A549 (cell line): Measurements from ENCODE around the gene MAN2B2. TPM values are rescaled to one million over a fixed set of nuclear protein-coding genes. Genes with fewer than 3 reads are reported as not detected.

Experiments used
- ATAC-seq, 2 experiments: fragments of 200-7000 bp in 1 of 2; fragments of >200 bp in 1 of 2; cut with Nextera tagmentation in 1 of 2; cut with Tn5 transposase in 1 of 2; 3 replicates each; pipeline versions ENCODE4 v1.8.0 to v1.9.1; 2018 to 2020; ENCODE audit warnings: mild to moderate bottlenecking in 1 of 2, moderate library complexity in 1 of 2
- CTCF ChIA-PET: fragments of 300-600 bp; sonication (Branson Sonifier 250); formaldehyde crosslinking; extraction: SDS; loops from one replicate; lab custom pipeline; 2021; ENCODE audit warnings: antibody characterized with exemption, inconsistent platforms; lab: Yijun Ruan, JAX
- POLR2A ChIA-PET: fragments of 350-600 bp; formaldehyde crosslinking; extraction: SDS; loops from one replicate; lab custom pipeline; 2021; ENCODE audit warnings: antibody characterized with exemption, inconsistent platforms; lab: Yijun Ruan, JAX
- DNase-seq, 2 experiments: peaks; one replicate each; pipeline versions ENCODE4 v3.0.0 to v3.0.0-alpha.2; 2011 to 2016; ENCODE audit warnings: low read depth in 1 of 2, low spot score in 1 of 2
- FAIRE-seq: peaks from 2 replicates; lab custom pipeline; 2011; peaks lifted over from hg19 to GRCh38; lab: Jason Lieb, UNC
- H3K27ac ChIP-seq, 2 experiments: fragments of >200 bp; sonication (Bioruptor Twin); formaldehyde crosslinking; 3 replicates each; pipeline ENCODE4 v1.5.1; 2016 to 2017
- H3K4me1 ChIP-seq: fragments of >200 bp; sonication (Bioruptor Twin); formaldehyde crosslinking; 3 replicates; pipeline ENCODE4 v1.6.1; 2016
- H3K4me2 ChIP-seq: fragments of >200 bp; sonication (Bioruptor Twin); formaldehyde crosslinking; 3 replicates; pipeline ENCODE4 v1.6.1; 2016
- H3K4me3 ChIP-seq: fragments of >200 bp; sonication (Bioruptor Twin); formaldehyde crosslinking; 3 replicates; pipeline ENCODE4 v1.5.1; 2016
- H3K9me3 ChIP-seq: fragments of >200 bp; sonication (Bioruptor Twin); formaldehyde crosslinking; 3 replicates; pipeline ENCODE4 v1.6.1; 2016
- BHLHE40 ChIP-seq: IDR thresholded peaks from 2 replicates; pipeline ENCODE4 v1.6.1; 2012; ENCODE audit warnings: low read depth, low read length, inconsistent platforms
- CEBPB ChIP-seq, 2 experiments: fragments of >200 bp in 1 of 2; sonication (Bioruptor Twin) in 1 of 2; formaldehyde crosslinking in 1 of 2; IDR thresholded peaks; 2 replicates each; pipeline ENCODE4 v1.6.1; 2012 to 2016
- CHD2 ChIP-seq: fragments of 150-350 bp; IDR thresholded peaks from 2 replicates; pipeline ENCODE4 v1.6.1; 2014; ENCODE audit warnings: low read length; ENCODE audit not compliant: partially characterized antibody
- EP300 ChIP-seq, 2 experiments: fragments of >200 bp; sonication (Bioruptor Twin); formaldehyde crosslinking; IDR thresholded peaks; 2 replicates in 1 of 2; 3 replicates in 1 of 2; pipeline ENCODE4 v1.6.1; 2016 to 2017
- GATA3 ChIP-seq: IDR thresholded peaks from 2 replicates; pipeline ENCODE4 v1.6.1; 2012; ENCODE audit warnings: borderline replicate concordance
- HEYL ChIP-seq: fragments of 250-450 bp; sonication (Bioruptor Pico); IDR thresholded peaks from 2 replicates; pipeline ENCODE4 v1.8.0; 2021; ENCODE audit warnings: mild to moderate bottlenecking, moderate library complexity
- HOXA7 ChIP-seq: fragments of 250-450 bp; sonication (Bioruptor Pico); IDR thresholded peaks from 2 replicates; pipeline ENCODE4 v1.5.0; 2020; ENCODE audit warnings: mild to moderate bottlenecking, moderate library complexity
- HOXB13 ChIP-seq: fragments of 250-450 bp; sonication (Bioruptor Pico); IDR thresholded peaks from 2 replicates; pipeline ENCODE4 v1.5.0; 2020; ENCODE audit warnings: low read depth, mild to moderate bottlenecking, moderate library complexity
- HOXB5 ChIP-seq: fragments of 250-450 bp; sonication (Bioruptor Pico); IDR thresholded peaks from 2 replicates; pipeline ENCODE4 v1.5.0; 2020; ENCODE audit warnings: mild to moderate bottlenecking, moderate library complexity
- JUN ChIP-seq, 2 experiments: fragments of >200 bp; sonication (Bioruptor Twin); formaldehyde crosslinking; IDR thresholded peaks; 2 replicates in 1 of 2; 3 replicates in 1 of 2; pipeline ENCODE4 v1.6.1; 2016 to 2017
- KDM5A ChIP-seq: fragments of 200-600 bp; sonication (generic); IDR thresholded peaks from 2 replicates; pipeline ENCODE4 v1.6.1; 2016; ENCODE audit warnings: antibody characterized with exemption, mild to moderate bottlenecking
- MAZ ChIP-seq: fragments of 150-350 bp; IDR thresholded peaks from 2 replicates; pipeline ENCODE4 v1.6.1; 2014; ENCODE audit warnings: antibody characterized with exemption, low read depth, low read length, borderline replicate concordance
- MYC ChIP-seq: IDR thresholded peaks from 2 replicates; pipeline ENCODE4 v1.6.1; 2012; ENCODE audit warnings: mild to moderate bottlenecking, inconsistent platforms, low read length, improper control_type of control experiment, borderline replicate concordance
- NPAS2 ChIP-seq: fragments of 250-450 bp; sonication (Bioruptor Pico); IDR thresholded peaks from 2 replicates; pipeline ENCODE4 v1.8.0; 2022; ENCODE audit warnings: mild to moderate bottlenecking, moderate library complexity, borderline replicate concordance
- POLR2A ChIP-seq: IDR thresholded peaks from 2 replicates; pipeline ENCODE4 v1.6.1; 2012; ENCODE audit warnings: mild to moderate bottlenecking, low read length
- POLR2AphosphoS2 ChIP-seq: conservative IDR thresholded peaks from 2 replicates; pipeline ENCODE4 v1.6.1; 2012; ENCODE audit warnings: low read length, improper control_type of control experiment, inconsistent platforms
- RARB ChIP-seq: fragments of 250-450 bp; sonication (Bioruptor Pico); IDR thresholded peaks from 2 replicates; pipeline ENCODE4 v1.8.0; 2021; ENCODE audit warnings: mild to moderate bottlenecking, moderate library complexity
- RFX5 ChIP-seq: fragments of 450-650 bp; IDR thresholded peaks from 2 replicates; pipeline ENCODE4 v1.7.1; 2014; ENCODE audit warnings: antibody characterized with exemption, mild to moderate bottlenecking, moderate library complexity
- SMC3 ChIP-seq: fragments of >200 bp; sonication (Bioruptor Twin); formaldehyde crosslinking; IDR thresholded peaks from 3 replicates; pipeline ENCODE4 v1.6.1; 2018; ENCODE audit warnings: inconsistent platforms
- TFCP2L1 ChIP-seq: fragments of 250-450 bp; sonication (Bioruptor Pico); IDR thresholded peaks from 2 replicates; pipeline ENCODE4 v1.5.0; 2021; ENCODE audit warnings: mild to moderate bottlenecking
- ZC3H11A ChIP-seq: fragments of 450-650 bp; IDR thresholded peaks from 2 replicates; pipeline ENCODE4 v1.6.1; 2014; ENCODE audit warnings: antibody characterized with exemption, mild to moderate bottlenecking
- ZNF302 ChIP-seq: fragments of 250-450 bp; sonication (Bioruptor Pico); IDR thresholded peaks from 2 replicates; pipeline ENCODE4 v1.9.0; 2021; ENCODE audit warnings: inconsistent platforms, mild to moderate bottlenecking, moderate library complexity
- ZSCAN20 ChIP-seq: fragments of 250-450 bp; sonication (Bioruptor Pico); IDR thresholded peaks from 2 replicates; pipeline ENCODE4 v1.8.0; 2022; ENCODE audit warnings: mild to moderate bottlenecking, moderate library complexity
- WGBS: methylation state at CpG from one replicate; pipeline ENCODE4 v1.1.6; 2017; ENCODE audit errors: missing lambda C conversion rate; 5-methylcytosine and 5-hydroxymethylcytosine counted together
- polyA plus RNA-seq, 4 experiments: library from polyadenylated mRNA; depleted of rRNA in 3 of 4; stranded (reverse); fragments of >200 nt; fragmentation: RNase III in 1 of 4; extraction: RNeasy Plus Mini Kit Qiagen cat#74134 plus additional on column Dnase treatment in 1 of 4; gene quantifications; 2 replicates in 3 of 4; 3 replicates in 1 of 4; pipeline ENCODE4 v1.2.3, GENCODE V29; 2011 to 2017
- TF ChIP-seq, protein P1 (sequence below): fragments of 150-350 bp; IDR thresholded peaks from 2 replicates; pipeline ENCODE4 v1.6.1; 2014; ENCODE audit warnings: low read depth, mild to moderate bottlenecking, low read length
- TF ChIP-seq, protein P2 (sequence below): fragments of >200 bp; sonication (Bioruptor Twin); formaldehyde crosslinking; IDR thresholded peaks from 3 replicates; pipeline ENCODE4 v1.5.1; 2016
- TF ChIP-seq, protein P3 (sequence below): fragments of 200-600 bp; sonication (generic); IDR thresholded peaks from 2 replicates; pipeline ENCODE4 v1.6.1; 2016; ENCODE audit warnings: antibody characterized with exemption, mild to moderate bottlenecking, moderate library complexity
- TF ChIP-seq, protein P4 (sequence below): fragments of >200 bp; sonication (Bioruptor Twin); formaldehyde crosslinking; IDR thresholded peaks from 3 replicates; pipeline ENCODE4 v1.6.1; 2016

The MAN2B2 gene
- polyA plus RNA-seq, 2 of the 4 experiments (the other 2 are of a cell fraction), result 6.3 to 8.4 TPM

DNA sequence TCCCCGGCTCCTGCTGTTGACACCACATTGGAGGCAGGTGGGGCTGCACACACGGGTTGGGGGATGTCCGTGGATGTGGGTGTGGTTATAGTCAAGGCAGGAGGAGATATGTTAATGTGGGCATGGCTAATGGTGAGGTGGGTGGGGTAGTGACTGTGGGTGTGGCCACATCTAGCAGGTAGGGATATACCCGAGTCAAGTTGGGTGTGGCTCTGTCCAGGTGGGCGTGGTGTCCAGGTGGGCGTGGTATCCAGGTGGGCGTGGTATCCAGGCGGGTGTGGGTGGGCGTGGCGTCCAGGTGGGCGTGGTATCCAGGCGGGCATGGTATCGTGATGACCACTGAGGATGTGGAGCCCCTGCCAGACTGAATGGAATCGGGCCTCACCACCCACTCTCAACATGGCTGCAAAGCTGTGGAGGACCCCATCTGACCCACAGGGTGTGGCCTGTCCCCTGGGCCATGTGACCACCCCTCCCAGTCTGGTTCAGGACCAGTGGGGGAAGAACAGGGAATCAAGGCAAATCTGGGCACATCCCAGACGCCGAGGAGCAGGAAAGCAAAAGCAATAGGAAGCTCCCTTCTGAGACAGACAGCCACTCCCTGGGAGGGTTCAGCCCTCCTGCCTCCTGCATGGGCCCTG, 21.0 kb downstream of the MAN2B2 start:
- CTCF ChIA-PET, result no interaction called here

DNA sequence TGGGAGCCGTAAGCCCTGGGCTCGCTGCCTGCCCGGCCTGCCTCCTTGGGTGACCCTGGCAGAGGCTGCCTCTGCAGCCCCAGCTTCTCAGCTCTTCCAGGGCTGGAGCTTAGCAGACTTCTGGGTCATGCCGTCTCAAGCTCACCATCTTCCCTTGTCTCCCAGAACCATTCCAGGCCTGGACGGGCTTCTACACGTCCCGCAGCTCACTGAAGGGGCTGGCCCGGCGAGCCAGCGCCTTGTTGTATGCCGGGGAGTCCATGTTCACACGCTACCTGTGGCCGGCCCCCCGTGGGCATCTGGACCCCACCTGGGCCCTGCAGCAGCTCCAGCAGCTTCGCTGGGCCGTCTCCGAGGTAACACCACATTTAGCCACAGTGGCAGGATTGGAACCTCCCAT, 22.0 kb downstream of the MAN2B2 start:
- DNase-seq, result no peak
- no peak for TF ChIP-seq KDM5A
- TF ChIP-seq MAZ, result no peak
- TF ChIP-seq HOXB13 (CRISPR knock-in tag), result no peak
- no peak for TF ChIP-seq EP300 (IDR thresholded peaks at IDR 0.05)
- TF ChIP-seq RFX5, result no peak
- TF ChIP-seq ZNF302 (CRISPR knock-in tag), result no peak
- no peak for TF ChIP-seq ZSCAN20 (CRISPR knock-in tag)
- TF ChIP-seq ZC3H11A, result no peak
- TF ChIP-seq RARB (CRISPR knock-in tag), result no peak
- TF ChIP-seq JUN (IDR thresholded peaks at IDR 0.05), result no peak
- no peak for TF ChIP-seq HOXB5 (CRISPR knock-in tag)
- no peak for TF ChIP-seq CEBPB (IDR thresholded peaks at IDR 0.05)
- no peak for TF ChIP-seq POLR2AphosphoS2
- TF ChIP-seq GATA3, result no peak
- no peak for TF ChIP-seq NPAS2 (CRISPR knock-in tag)
- no peak for TF ChIP-seq SMC3
- TF ChIP-seq, all 56 proteins: peak for 0

More for the DNA sequence above, 21.0 kb downstream of the MAN2B2 start:
- ATAC-seq, result peak; percentile 44 to 73; a peak in 4 of 6 replicates
- POLR2A ChIA-PET, result no interaction called here
- no peak overlapping the region for H3K4me2 ChIP-seq
- peak; percentile 17 to 49 for DNase-seq
- WGBS, result 62% methylated on average over 4 of the region's 16 CpGs
- FAIRE-seq, result no peak
- no peaks in the 10 kb centered on the region for H3K4me1 ChIP-seq
- TF ChIP-seq GATA3 (no peak), HOXB13 (CRISPR knock-in tag) (no peak), BHLHE40 (no peak), EP300 (IDR thresholded peaks at IDR 0.05) (no peak)
- TF ChIP-seq, protein P1, sequence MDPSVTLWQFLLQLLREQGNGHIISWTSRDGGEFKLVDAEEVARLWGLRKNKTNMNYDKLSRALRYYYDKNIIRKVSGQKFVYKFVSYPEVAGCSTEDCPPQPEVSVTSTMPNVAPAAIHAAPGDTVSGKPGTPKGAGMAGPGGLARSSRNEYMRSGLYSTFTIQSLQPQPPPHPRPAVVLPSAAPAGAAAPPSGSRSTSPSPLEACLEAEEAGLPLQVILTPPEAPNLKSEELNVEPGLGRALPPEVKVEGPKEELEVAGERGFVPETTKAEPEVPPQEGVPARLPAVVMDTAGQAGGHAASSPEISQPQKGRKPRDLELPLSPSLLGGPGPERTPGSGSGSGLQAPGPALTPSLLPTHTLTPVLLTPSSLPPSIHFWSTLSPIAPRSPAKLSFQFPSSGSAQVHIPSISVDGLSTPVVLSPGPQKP, result no peak
- no peak overlapping the region for H3K27ac ChIP-seq
- no peak overlapping the region for H3K4me3 ChIP-seq
- no peaks in the 10 kb centered on the region for H3K9me3 ChIP-seq

DNA sequence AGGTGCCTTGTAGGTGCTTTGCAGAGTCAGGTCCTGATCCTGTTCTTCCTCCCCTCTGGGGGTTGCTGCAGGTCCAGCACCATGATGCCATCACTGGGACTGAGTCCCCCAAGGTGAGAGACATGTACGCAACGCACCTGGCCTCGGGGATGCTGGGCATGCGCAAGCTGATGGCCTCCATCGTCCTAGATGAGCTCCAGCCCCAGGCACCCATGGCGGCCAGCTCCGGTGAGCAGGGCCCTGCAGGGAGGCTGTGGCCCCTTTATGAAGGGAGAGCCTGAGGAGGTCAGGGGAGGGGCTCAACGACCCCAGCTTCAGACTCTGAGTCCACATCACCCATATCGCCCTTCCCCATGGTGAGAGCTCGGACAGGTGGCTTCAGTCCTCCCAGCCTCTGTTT, 23.1 kb downstream of the MAN2B2 start:
- ChIA-PET CTCF (interaction anchor here (0.6 to 1.3 kb wide), 2 partner anchors 9 to 31 kb away, joined by 3 to 4 read pairs; no protein-coding TSS in a partner anchor), POLR2A (no interaction called here)
- no peak for DNase-seq
- FAIRE-seq, result no peak
- WGBS, result 66% methylated on average over 3 of the region's 10 CpGs
- H3K4me3 ChIP-seq, result no peak overlapping the region
- H3K4me1 ChIP-seq, result no peaks in the 10 kb centered on the region
- no peak overlapping the region for H3K27ac ChIP-seq
- no peaks in the 10 kb centered on the region for H3K9me3 ChIP-seq
- ATAC-seq, result no peak
- no peak overlapping the region for H3K4me2 ChIP-seq
- TF ChIP-seq, protein P2, sequence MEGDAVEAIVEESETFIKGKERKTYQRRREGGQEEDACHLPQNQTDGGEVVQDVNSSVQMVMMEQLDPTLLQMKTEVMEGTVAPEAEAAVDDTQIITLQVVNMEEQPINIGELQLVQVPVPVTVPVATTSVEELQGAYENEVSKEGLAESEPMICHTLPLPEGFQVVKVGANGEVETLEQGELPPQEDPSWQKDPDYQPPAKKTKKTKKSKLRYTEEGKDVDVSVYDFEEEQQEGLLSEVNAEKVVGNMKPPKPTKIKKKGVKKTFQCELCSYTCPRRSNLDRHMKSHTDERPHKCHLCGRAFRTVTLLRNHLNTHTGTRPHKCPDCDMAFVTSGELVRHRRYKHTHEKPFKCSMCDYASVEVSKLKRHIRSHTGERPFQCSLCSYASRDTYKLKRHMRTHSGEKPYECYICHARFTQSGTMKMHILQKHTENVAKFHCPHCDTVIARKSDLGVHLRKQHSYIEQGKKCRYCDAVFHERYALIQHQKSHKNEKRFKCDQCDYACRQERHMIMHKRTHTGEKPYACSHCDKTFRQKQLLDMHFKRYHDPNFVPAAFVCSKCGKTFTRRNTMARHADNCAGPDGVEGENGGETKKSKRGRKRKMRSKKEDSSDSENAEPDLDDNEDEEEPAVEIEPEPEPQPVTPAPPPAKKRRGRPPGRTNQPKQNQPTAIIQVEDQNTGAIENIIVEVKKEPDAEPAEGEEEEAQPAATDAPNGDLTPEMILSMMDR, result no peak
- TF ChIP-seq, protein P3, sequence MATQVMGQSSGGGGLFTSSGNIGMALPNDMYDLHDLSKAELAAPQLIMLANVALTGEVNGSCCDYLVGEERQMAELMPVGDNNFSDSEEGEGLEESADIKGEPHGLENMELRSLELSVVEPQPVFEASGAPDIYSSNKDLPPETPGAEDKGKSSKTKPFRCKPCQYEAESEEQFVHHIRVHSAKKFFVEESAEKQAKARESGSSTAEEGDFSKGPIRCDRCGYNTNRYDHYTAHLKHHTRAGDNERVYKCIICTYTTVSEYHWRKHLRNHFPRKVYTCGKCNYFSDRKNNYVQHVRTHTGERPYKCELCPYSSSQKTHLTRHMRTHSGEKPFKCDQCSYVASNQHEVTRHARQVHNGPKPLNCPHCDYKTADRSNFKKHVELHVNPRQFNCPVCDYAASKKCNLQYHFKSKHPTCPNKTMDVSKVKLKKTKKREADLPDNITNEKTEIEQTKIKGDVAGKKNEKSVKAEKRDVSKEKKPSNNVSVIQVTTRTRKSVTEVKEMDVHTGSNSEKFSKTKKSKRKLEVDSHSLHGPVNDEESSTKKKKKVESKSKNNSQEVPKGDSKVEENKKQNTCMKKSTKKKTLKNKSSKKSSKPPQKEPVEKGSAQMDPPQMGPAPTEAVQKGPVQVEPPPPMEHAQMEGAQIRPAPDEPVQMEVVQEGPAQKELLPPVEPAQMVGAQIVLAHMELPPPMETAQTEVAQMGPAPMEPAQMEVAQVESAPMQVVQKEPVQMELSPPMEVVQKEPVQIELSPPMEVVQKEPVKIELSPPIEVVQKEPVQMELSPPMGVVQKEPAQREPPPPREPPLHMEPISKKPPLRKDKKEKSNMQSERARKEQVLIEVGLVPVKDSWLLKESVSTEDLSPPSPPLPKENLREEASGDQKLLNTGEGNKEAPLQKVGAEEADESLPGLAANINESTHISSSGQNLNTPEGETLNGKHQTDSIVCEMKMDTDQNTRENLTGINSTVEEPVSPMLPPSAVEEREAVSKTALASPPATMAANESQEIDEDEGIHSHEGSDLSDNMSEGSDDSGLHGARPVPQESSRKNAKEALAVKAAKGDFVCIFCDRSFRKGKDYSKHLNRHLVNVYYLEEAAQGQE, result no peak
- TF ChIP-seq TFCP2L1 (CRISPR knock-in tag) (no peak), MYC (no peak), POLR2A (no peak), BHLHE40 (no peak), HEYL (no peak), CHD2 (no peak), HOXA7 (no peak)
- TF ChIP-seq, protein P4, sequence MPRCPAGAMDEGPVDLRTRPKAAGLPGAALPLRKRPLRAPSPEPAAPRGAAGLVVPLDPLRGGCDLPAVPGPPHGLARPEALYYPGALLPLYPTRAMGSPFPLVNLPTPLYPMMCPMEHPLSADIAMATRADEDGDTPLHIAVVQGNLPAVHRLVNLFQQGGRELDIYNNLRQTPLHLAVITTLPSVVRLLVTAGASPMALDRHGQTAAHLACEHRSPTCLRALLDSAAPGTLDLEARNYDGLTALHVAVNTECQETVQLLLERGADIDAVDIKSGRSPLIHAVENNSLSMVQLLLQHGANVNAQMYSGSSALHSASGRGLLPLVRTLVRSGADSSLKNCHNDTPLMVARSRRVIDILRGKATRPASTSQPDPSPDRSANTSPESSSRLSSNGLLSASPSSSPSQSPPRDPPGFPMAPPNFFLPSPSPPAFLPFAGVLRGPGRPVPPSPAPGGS, result no peak

More for the DNA sequence above, 22.0 kb downstream of the MAN2B2 start:
- ATAC-seq, result no peak
- no peak overlapping the region for H3K4me2 ChIP-seq
- H3K9me3 ChIP-seq, result no peaks in the 10 kb centered on the region
- CTCF ChIA-PET, result no interaction called here
- POLR2A ChIA-PET, result no interaction called here
- WGBS, result 95% methylated on average over 16 of the region's 17 CpGs
- H3K4me1 ChIP-seq, result no peaks in the 10 kb centered on the region
- H3K27ac ChIP-seq, result no peak overlapping the region
- no peak overlapping the region for H3K4me3 ChIP-seq
- FAIRE-seq, result no peak
